Measurements from ENCODE around the gene OR10H4. TPM values are rescaled to one million over a fixed set of nuclear protein-coding genes. Genes with fewer than 3 reads are reported as not detected.

Gene OR10H4
- total RNA-seq, 1 donor from 2014 or later = not detected

- Histone ChIP-seq H3K27me3 (peaks cover 16% of the 10 kb centered on the region), H3K9me3 (no peaks in the 10 kb centered on the region), H3K27ac (no peak overlapping the region), H3K4me1 (no peaks in the 10 kb centered on the region), H3K4me3 (no peak overlapping the region), H3K36me3 (no peaks in the 10 kb centered on the region)
- no peak for TF ChIP-seq CTCF (IDR thresholded peaks at IDR 0.05)
- intact Hi-C loops (cut with DNase I) = no loop called here
- DNase-seq = no peak
- ATAC-seq = peak; percentile 25
Observed at GRCh38 chr19:15911599-15912235, 37.1 kb upstream of the OR10H4 start.

- H3K4me3 ChIP-seq = no peak overlapping the region
- no peaks in the 10 kb centered on the region for H3K9me3 ChIP-seq
- H3K36me3 ChIP-seq = no peaks in the 10 kb centered on the region
- intact Hi-C loops (cut with DNase I) = no loop called here
- TF ChIP-seq CTCF (IDR thresholded peaks at IDR 0.05) = no peak
- no peak overlapping the region for H3K27ac ChIP-seq
- H3K27me3 ChIP-seq = peaks cover 16% of the 10 kb centered on the region
- DNase-seq (no peak), ATAC-seq (no peak)
- no peaks in the 10 kb centered on the region for H3K4me1 ChIP-seq
Observed at GRCh38 chr19:15913384-15913783, 35.4 kb upstream of the OR10H4 start.

- ATAC-seq (no peak), DNase-seq (no peak)
- no peaks in the 10 kb centered on the region for H3K9me3 ChIP-seq
- no peak overlapping the region for H3K27ac ChIP-seq
- H3K27me3 ChIP-seq = peaks cover 16% of the 10 kb centered on the region
- TF ChIP-seq CTCF (IDR thresholded peaks at IDR 0.05) = no peak
- no peaks in the 10 kb centered on the region for H3K4me1 ChIP-seq
- no peak overlapping the region for H3K4me3 ChIP-seq
- no peaks in the 10 kb centered on the region for H3K36me3 ChIP-seq
- intact Hi-C loops (cut with DNase I) = no loop called here
Observed at GRCh38 chr19:15913830-15914229, 35.0 kb upstream of the OR10H4 start.

- Histone ChIP-seq H3K4me3 (no peak overlapping the region), H3K36me3 (no peaks in the 10 kb centered on the region), H3K9me3 (no peaks in the 10 kb centered on the region), H3K27me3 (peaks cover 11% of the 10 kb centered on the region), H3K27ac (no peak overlapping the region), H3K4me1 (no peaks in the 10 kb centered on the region)
- no peak for TF ChIP-seq CTCF (IDR thresholded peaks at IDR 0.05)
- intact Hi-C loops (cut with DNase I) = no loop called here
- DNase-seq (no peak), ATAC-seq (no peak)
Observed at GRCh38 chr19:15915109-15915508, 33.7 kb upstream of the OR10H4 start.

- intact Hi-C loops (cut with DNase I) = no loop called here
- no peak for TF ChIP-seq CTCF (IDR thresholded peaks at IDR 0.05)
- DNase-seq (no peak), ATAC-seq (no peak)
- Histone ChIP-seq H3K4me3 (no peak overlapping the region), H3K36me3 (no peaks in the 10 kb centered on the region), H3K27ac (no peak overlapping the region), H3K4me1 (no peaks in the 10 kb centered on the region), H3K27me3 (no peaks in the 10 kb centered on the region), H3K9me3 (no peaks in the 10 kb centered on the region)
Observed at GRCh38 chr19:15919243-15919642, 29.6 kb upstream of the OR10H4 start.

GRCh38 chr19:15922021-15922420, 26.8 kb upstream of the OR10H4 start:
- no peak for TF ChIP-seq CTCF (IDR thresholded peaks at IDR 0.05)
- ATAC-seq (no peak), DNase-seq (no peak)
- Histone ChIP-seq H3K27ac (no peak overlapping the region), H3K4me1 (no peaks in the 10 kb centered on the region), H3K4me3 (no peak overlapping the region), H3K36me3 (no peaks in the 10 kb centered on the region), H3K9me3 (no peaks in the 10 kb centered on the region), H3K27me3 (no peaks in the 10 kb centered on the region)
- intact Hi-C loops (cut with DNase I) = no loop called here
